Heart left ventricle (tissue), 13 donors: ENCODE data around the gene ASIC3.

ENCODE experiments used
- CTCF ChIP-seq, 12 donors: fragments of 200-600 bp; sonication (generic) in 4 of 12; IDR thresholded peaks; one replicate each; pipeline versions ENCODE4 v1.5.0 to v1.8.0; 2018 to 2022; ENCODE audit warnings: antibody characterized with exemption in 12 of 12, mild to moderate bottlenecking in 5 of 12
- POLR2A ChIP-seq, 2 donors: fragments of 450-650 bp; IDR thresholded peaks; one replicate each; pipeline ENCODE4 v1.6.1; 2017; ENCODE audit warnings: antibody characterized with exemption in 2 of 2, mild to moderate bottlenecking in 2 of 2, moderate library complexity in 2 of 2
- donor health status: ischemic (EF 13 %, LVEDD 7.1; RV severe dilation, severe dysfunction).
- donor health status: DM: no; HTN: yes; CAD: no.
- donor health status: DM: no; HTN: no; CAD: no.
- donor health status: ischemic (EF 25% LVEDD 6.9; RV normal size, moderate dysfunction).
- donor health status: ischemic (EF 25% LVEDD 5.7; RV mildly dilated, moderate dysfunction).
- donor health status: ischemic (EF 35%, LVEDD 5.7; RV mildly dilated, moderate dysfunction).
- donor health status: nonischemic (EF 11% LVEDD 7.7; RV severe dilation, severe dysfunction).
- donor health status: DM: yes; HTN: yes; CAD: no.
- donor health status: PGD.
- donor health status: ischemic (EF 29% LVEDD 5.4; RV normal size, mild dysfunction).
- donor health status: nonischemic (EF 23%, LVEDD 6.1; RV moderate dilation, normal function).

GRCh38 chr7:151043959-151044358, 4.4 kb upstream of the ASIC3 start:
- TF ChIP-seq CTCF (IDR thresholded peaks at IDR 0.05): no peak
- no peak for TF ChIP-seq POLR2A (IDR thresholded peaks at IDR 0.05)
